ENCODE data around the gene TPSAB1. TPM values are rescaled to one million over a fixed set of nuclear protein-coding genes. Genes with fewer than 3 reads are reported as not detected.

The TPSAB1 gene
- total RNA-seq, 1 experiment from 2014 or later, result not detected

DNA sequence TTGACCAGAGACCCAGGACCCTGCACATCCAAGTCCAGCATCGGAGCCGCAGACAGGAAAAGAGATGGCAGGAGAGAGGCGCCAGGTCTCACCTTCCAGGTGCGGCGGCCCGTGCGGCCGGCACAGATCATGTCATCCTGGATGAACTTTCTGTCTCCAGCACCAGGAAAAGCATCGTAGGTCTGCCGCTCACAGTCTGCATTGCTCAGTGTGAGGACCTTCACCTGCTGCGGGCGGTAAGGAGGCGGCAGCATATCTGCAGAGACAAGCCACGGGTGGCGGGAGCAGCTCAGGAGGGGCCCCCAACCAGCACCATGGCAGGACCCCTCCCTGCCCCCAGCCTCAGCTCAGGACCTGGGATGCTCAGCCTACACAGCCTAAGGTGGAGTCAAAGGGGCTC, 33.3 kb downstream of the TPSAB1 start:
- Histone ChIP-seq H3F3A (ENCODE audit: low read length, unreplicated experiment) (no peaks in the 10 kb centered on the region), H3K9me2 (replicated peaks; ENCODE audit: low read length) (no peaks in the 10 kb centered on the region), H3K9me3 (ENCODE audit: low read length) (no peaks in the 10 kb centered on the region), H3K4me3 (ENCODE audit: low read length) (no peak overlapping the region), H3K4me2 (ENCODE audit: low read length) (no peak overlapping the region), H3K9ac (ENCODE audit: low read length) (no peak overlapping the region), H3K79me2 (ENCODE audit: low read length) (no peaks in the 10 kb centered on the region), H3K4me1 (ENCODE audit: insufficient read depth, low read length) (no peaks in the 10 kb centered on the region), H3K27ac (ENCODE audit: low read length) (no peak overlapping the region), H3K27me3 (ENCODE audit: low read length) (no peaks in the 10 kb centered on the region), H3K36me3 (ENCODE audit: low read depth, low read length) (no peaks in the 10 kb centered on the region), H2AFZ (ENCODE audit: low read length) (no peak overlapping the region), H4K20me1 (ENCODE audit: low read length) (no peaks in the 10 kb centered on the region)
- intact Hi-C loops (cut with micrococcal nuclease), result no loop called here
- POLR2A ChIA-PET (ENCODE audit: unreplicated experiment), result no interaction called here
- no TSS peak for BruUV-seq (replicated peaks)
- no peak for ATAC-seq
- CTCF ChIA-PET, result no interaction called here
- DNase-seq, result no peak
- TF ChIP-seq EZH2phosphoT487 (IDR thresholded peaks at IDR 0.05; ENCODE audit: borderline replicate concordance, low read length), result no peak
- no peak for TF ChIP-seq EZH2 (IDR thresholded peaks at IDR 0.05; ENCODE audit: low read length, unreplicated experiment)
- TF ChIP-seq, protein P1, sequence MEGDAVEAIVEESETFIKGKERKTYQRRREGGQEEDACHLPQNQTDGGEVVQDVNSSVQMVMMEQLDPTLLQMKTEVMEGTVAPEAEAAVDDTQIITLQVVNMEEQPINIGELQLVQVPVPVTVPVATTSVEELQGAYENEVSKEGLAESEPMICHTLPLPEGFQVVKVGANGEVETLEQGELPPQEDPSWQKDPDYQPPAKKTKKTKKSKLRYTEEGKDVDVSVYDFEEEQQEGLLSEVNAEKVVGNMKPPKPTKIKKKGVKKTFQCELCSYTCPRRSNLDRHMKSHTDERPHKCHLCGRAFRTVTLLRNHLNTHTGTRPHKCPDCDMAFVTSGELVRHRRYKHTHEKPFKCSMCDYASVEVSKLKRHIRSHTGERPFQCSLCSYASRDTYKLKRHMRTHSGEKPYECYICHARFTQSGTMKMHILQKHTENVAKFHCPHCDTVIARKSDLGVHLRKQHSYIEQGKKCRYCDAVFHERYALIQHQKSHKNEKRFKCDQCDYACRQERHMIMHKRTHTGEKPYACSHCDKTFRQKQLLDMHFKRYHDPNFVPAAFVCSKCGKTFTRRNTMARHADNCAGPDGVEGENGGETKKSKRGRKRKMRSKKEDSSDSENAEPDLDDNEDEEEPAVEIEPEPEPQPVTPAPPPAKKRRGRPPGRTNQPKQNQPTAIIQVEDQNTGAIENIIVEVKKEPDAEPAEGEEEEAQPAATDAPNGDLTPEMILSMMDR (conservative IDR thresholded peaks at IDR 0.05; ENCODE audit: low read depth, low read length), result no peak

DNA sequence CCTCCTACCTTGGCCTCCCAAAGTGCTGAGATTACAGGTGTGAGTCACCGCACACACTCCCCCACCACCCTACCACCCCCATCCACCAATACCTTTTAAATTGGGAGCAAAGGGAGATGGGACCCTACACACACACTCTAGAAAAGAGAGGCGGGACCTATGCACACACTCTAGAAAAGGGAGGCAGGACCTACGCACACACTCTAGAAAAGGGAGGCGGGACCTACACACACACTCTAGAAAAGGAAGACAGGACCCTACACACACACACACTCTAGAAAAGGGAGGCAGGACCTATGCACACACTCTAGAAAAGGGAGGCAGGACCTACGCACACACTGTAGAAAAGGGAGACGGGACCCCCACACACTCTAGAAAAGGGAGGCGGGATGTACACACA, 34.3 kb downstream of the TPSAB1 start:
- H4K20me1 ChIP-seq (ENCODE audit: low read length), result no peaks in the 10 kb centered on the region
- no peak overlapping the region for H2AFZ ChIP-seq (ENCODE audit: low read length)
- H3F3A ChIP-seq (ENCODE audit: low read length, unreplicated experiment), result no peaks in the 10 kb centered on the region
- no peaks in the 10 kb centered on the region for H3K79me2 ChIP-seq (ENCODE audit: low read length)
- H3K9me2 ChIP-seq (replicated peaks; ENCODE audit: low read length), result no peaks in the 10 kb centered on the region
- no peak overlapping the region for H3K4me3 ChIP-seq (ENCODE audit: low read length)
- ChIA-PET POLR2A (ENCODE audit: unreplicated experiment) (no interaction called here), CTCF (no interaction called here)
- ATAC-seq (no peak), DNase-seq (no peak)
- TF ChIP-seq EZH2 (IDR thresholded peaks at IDR 0.05; ENCODE audit: low read length, unreplicated experiment) (no peak), EZH2phosphoT487 (IDR thresholded peaks at IDR 0.05; ENCODE audit: borderline replicate concordance, low read length) (no peak)
- TF ChIP-seq, protein P1 (conservative IDR thresholded peaks at IDR 0.05; ENCODE audit: low read depth, low read length), result no peak
- no peaks in the 10 kb centered on the region for H3K36me3 ChIP-seq (ENCODE audit: low read depth, low read length)
- H3K9ac ChIP-seq (ENCODE audit: low read length), result no peak overlapping the region
- H3K4me1 ChIP-seq (ENCODE audit: insufficient read depth, low read length), result no peaks in the 10 kb centered on the region
- intact Hi-C loops (cut with micrococcal nuclease), result no loop called here
- BruUV-seq (replicated peaks), result no TSS peak
- H3K27me3 ChIP-seq (ENCODE audit: low read length), result no peaks in the 10 kb centered on the region
- no peak overlapping the region for H3K4me2 ChIP-seq (ENCODE audit: low read length)
- no peak overlapping the region for H3K27ac ChIP-seq (ENCODE audit: low read length)
- no peaks in the 10 kb centered on the region for H3K9me3 ChIP-seq (ENCODE audit: low read length)

DNA sequence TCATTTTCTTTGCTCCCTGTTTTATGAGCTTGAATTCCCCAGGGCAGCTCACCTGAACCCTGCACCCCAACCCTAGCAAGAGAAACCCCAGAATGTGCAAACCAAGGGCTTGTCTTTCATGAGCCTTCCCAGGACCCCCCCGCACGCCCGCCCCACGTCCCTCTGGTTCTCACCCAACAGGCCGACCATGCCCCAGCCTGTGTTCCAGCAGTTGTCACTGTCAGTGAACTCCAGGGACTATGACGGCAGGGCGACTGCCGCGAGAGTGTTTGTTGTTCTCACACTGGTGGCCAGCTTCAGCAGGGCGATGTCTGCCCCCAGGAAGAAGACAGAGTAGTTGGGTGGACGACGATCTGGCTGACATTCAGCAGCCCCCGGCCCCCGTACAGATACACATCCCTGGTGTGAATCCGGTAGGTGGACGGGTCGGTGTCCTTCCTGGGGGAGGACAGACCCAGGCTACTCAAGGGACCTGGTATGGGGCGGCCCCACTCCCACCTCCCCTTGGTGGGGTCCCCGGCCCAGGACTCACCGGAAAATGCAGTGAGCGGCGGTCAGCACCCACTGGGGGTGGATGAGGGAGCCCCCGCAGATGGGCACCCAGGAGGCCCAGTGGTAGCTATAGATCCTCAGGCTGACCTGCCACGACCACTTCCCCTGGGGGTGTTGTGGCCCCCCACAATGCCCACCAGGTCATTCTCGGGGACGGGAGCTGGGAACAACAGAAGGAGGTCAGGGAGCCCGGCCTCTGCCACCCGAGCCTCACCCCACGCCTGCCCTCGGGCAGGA, 35.5 kb downstream of the TPSAB1 start:
- H3K36me3 ChIP-seq (ENCODE audit: low read depth, low read length), result no peaks in the 10 kb centered on the region
- H3K9ac ChIP-seq (ENCODE audit: low read length), result no peak overlapping the region
- H3K4me3 ChIP-seq (ENCODE audit: low read length), result no peak overlapping the region
- DNase-seq, result no peak
- intact Hi-C loops (cut with micrococcal nuclease), result no loop called here
- H3F3A ChIP-seq (ENCODE audit: low read length, unreplicated experiment), result no peaks in the 10 kb centered on the region
- no peak overlapping the region for H3K4me2 ChIP-seq (ENCODE audit: low read length)
- no peaks in the 10 kb centered on the region for H3K9me3 ChIP-seq (ENCODE audit: low read length)
- POLR2A ChIA-PET (ENCODE audit: unreplicated experiment), result no interaction called here
- H3K27me3 ChIP-seq (ENCODE audit: low read length), result no peaks in the 10 kb centered on the region
- CTCF ChIA-PET, result no interaction called here
- H2AFZ ChIP-seq (ENCODE audit: low read length), result no peak overlapping the region
- no peak for ATAC-seq
- H3K79me2 ChIP-seq (ENCODE audit: low read length), result no peaks in the 10 kb centered on the region
- H4K20me1 ChIP-seq (ENCODE audit: low read length), result no peaks in the 10 kb centered on the region
- TF ChIP-seq, protein P1 (conservative IDR thresholded peaks at IDR 0.05; ENCODE audit: low read depth, low read length), result no peak
- TF ChIP-seq EZH2phosphoT487 (IDR thresholded peaks at IDR 0.05; ENCODE audit: borderline replicate concordance, low read length) (no peak), EZH2 (IDR thresholded peaks at IDR 0.05; ENCODE audit: low read length, unreplicated experiment) (no peak)
- H3K27ac ChIP-seq (ENCODE audit: low read length), result no peak overlapping the region
- H3K4me1 ChIP-seq (ENCODE audit: insufficient read depth, low read length), result no peaks in the 10 kb centered on the region
- H3K9me2 ChIP-seq (replicated peaks; ENCODE audit: low read length), result no peaks in the 10 kb centered on the region
- no TSS peak for BruUV-seq (replicated peaks)

All from PC-3 (cell line).